Measurements from ENCODE around the gene DNER.
"Not testable (repeated sequence)": the region's sequence is repeated elsewhere in the genome, so short reads cannot be mapped to it uniquely, and the experiment has no call there.

The DNER gene

DNA sequence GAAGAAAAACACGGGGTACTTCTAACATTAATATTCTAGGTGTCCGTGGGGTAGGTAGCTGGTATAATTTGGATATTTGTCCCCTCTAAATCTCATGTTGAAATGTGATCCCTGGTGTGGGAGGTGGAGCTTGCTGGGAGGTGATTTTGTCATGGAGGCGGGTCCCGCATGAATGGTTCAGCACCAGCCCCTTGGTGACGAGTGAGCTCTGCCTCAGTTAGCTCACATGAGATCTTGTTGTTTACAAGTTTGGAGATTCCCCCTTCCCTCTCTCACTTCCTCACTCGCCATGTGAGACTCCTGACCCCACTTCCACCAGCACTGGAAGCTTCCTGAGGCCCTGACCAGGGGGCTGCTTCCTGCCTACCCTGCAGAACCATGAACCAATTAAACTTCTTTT, 35.4 kb upstream of the DNER start:
- Histone ChIP-seq H3K4ac (ENCODE audit: low read depth, low read length) (no peak overlapping the region), H3K18ac (ENCODE audit: low read length) (no peak overlapping the region), H2BK12ac (ENCODE audit: low read length) (no peak overlapping the region), H3K27me3 (ENCODE audit: insufficient read depth, low read length) (no peaks in the 10 kb centered on the region), H3K79me2 (ENCODE audit: control insufficient read depth, insufficient read depth, low read length, poor library complexity) (no peaks in the 10 kb centered on the region), H3K14ac (ENCODE audit: low read length) (no peak overlapping the region), H2AFZ (ENCODE audit: insufficient read depth, low read length, poor library complexity) (no peak overlapping the region), H3K4me2 (ENCODE audit: low read length) (no peak overlapping the region), H3K9ac (ENCODE audit: low read length) (no peak overlapping the region), H3K4me1 (ENCODE audit: control insufficient read depth in 1 of 2, insufficient read depth in 2 of 2, low read length in 2 of 2) (no peaks in the 10 kb centered on the region), H2AK5ac (ENCODE audit: low read length) (no peak overlapping the region), H4K8ac (ENCODE audit: low read depth, low read length) (no peak overlapping the region), H4K91ac (ENCODE audit: low read depth, low read length) (no peak overlapping the region), H3K27ac (ENCODE audit: low read depth, low read length) (no peak overlapping the region), H3K4me3 (ENCODE audit: low read depth, low read length) (no peak overlapping the region), H2BK120ac (ENCODE audit: insufficient read depth, low read length, poor library complexity) (peak overlapping the region; percentile 13), H3K23ac (ENCODE audit: low read length) (no peak overlapping the region), H3K36me3 (ENCODE audit: control insufficient read depth in 1 of 2, insufficient read depth in 2 of 2, low read length in 2 of 2) (no peaks in the 10 kb centered on the region), H3K79me1 (ENCODE audit: low read length) (no peaks in the 10 kb centered on the region), H4K12ac (ENCODE audit: low read depth, low read length) (peak overlapping the region; percentile 30), H3K9me3 (ENCODE audit: insufficient read depth, low read depth, low read length) (no peaks in the 10 kb centered on the region), H2BK5ac (ENCODE audit: low read depth, low read length, poor library complexity) (no peak overlapping the region)
- DNase-seq: no peak
- WGBS (ENCODE audit: extremely low coverage, insufficient coverage, insufficient read length): no CpG with 5 or more reads among the region's 6 CpGs

DNA sequence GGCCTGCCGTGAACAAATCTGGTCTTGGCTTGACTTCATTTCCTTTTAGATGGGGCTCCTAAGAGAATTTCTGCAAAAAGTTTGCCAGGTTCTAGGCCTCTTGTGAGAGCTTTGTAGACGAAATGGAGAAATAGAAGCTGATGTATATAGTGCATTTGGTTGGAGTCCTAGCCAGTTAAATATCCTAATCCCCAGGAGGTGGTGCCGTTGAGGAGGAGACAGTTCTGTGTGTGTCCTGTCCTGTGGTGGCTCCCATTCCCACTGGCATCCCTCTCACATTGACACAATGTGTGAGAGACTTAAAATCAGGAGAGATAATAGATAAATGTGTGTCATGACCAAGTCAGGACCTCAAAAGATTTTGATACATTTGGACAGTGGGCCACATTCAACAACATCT, 34.6 kb upstream of the DNER start:
- Histone ChIP-seq H2BK5ac (ENCODE audit: low read depth, low read length, poor library complexity) (no peak overlapping the region), H3K18ac (ENCODE audit: low read length) (no peak overlapping the region), H3K36me3 (ENCODE audit: control insufficient read depth in 1 of 2, insufficient read depth in 2 of 2, low read length in 2 of 2) (no peaks in the 10 kb centered on the region), H3K4me2 (ENCODE audit: low read length) (no peak overlapping the region), H2BK12ac (ENCODE audit: low read length) (no peak overlapping the region), H3K9me3 (ENCODE audit: insufficient read depth, low read depth, low read length) (no peaks in the 10 kb centered on the region), H3K27me3 (ENCODE audit: insufficient read depth, low read length) (no peaks in the 10 kb centered on the region), H3K4me3 (ENCODE audit: low read depth, low read length) (no peak overlapping the region), H4K12ac (ENCODE audit: low read depth, low read length) (no peak overlapping the region), H4K8ac (ENCODE audit: low read depth, low read length) (no peak overlapping the region), H3K27ac (ENCODE audit: low read depth, low read length) (no peak overlapping the region), H2AFZ (ENCODE audit: insufficient read depth, low read length, poor library complexity) (no peak overlapping the region), H3K23ac (ENCODE audit: low read length) (no peak overlapping the region), H2BK120ac (ENCODE audit: insufficient read depth, low read length, poor library complexity) (no peak overlapping the region), H3K79me1 (ENCODE audit: low read length) (no peaks in the 10 kb centered on the region), H3K9ac (ENCODE audit: low read length) (no peak overlapping the region), H3K79me2 (ENCODE audit: control insufficient read depth, insufficient read depth, low read length, poor library complexity) (no peaks in the 10 kb centered on the region), H2AK5ac (ENCODE audit: low read length) (no peak overlapping the region), H4K91ac (ENCODE audit: low read depth, low read length) (no peak overlapping the region), H3K14ac (ENCODE audit: low read length) (no peak overlapping the region), H3K4me1 (ENCODE audit: control insufficient read depth in 1 of 2, insufficient read depth in 2 of 2, low read length in 2 of 2) (no peaks in the 10 kb centered on the region), H3K4ac (ENCODE audit: low read depth, low read length) (no peak overlapping the region)
- DNase-seq: no peak
- WGBS (ENCODE audit: extremely low coverage, insufficient coverage, insufficient read length): no CpG with 5 or more reads among the region's 3 CpGs

GRCh38 chr2:229742691-229743090, 28.3 kb upstream of the DNER start:
- not testable (repeated sequence) for H3K23ac ChIP-seq (ENCODE audit: low read length); H4K8ac ChIP-seq (ENCODE audit: low read depth, low read length); H3K36me3 ChIP-seq (ENCODE audit: control insufficient read depth in 1 of 2, insufficient read depth in 2 of 2, low read length in 2 of 2); H3K4me1 ChIP-seq (ENCODE audit: control insufficient read depth in 1 of 2, insufficient read depth in 2 of 2, low read length in 2 of 2); H3K27me3 ChIP-seq (ENCODE audit: insufficient read depth, low read length); H3K79me2 ChIP-seq (ENCODE audit: control insufficient read depth, insufficient read depth, low read length, poor library complexity); H4K12ac ChIP-seq (ENCODE audit: low read depth, low read length); H3K4ac ChIP-seq (ENCODE audit: low read depth, low read length); H3K4me2 ChIP-seq (ENCODE audit: low read length); H4K91ac ChIP-seq (ENCODE audit: low read depth, low read length); H3K18ac ChIP-seq (ENCODE audit: low read length); H2BK5ac ChIP-seq (ENCODE audit: low read depth, low read length, poor library complexity); H2AK5ac ChIP-seq (ENCODE audit: low read length); H3K9me3 ChIP-seq (ENCODE audit: insufficient read depth, low read depth, low read length); H3K79me1 ChIP-seq (ENCODE audit: low read length); H3K4me3 ChIP-seq (ENCODE audit: low read depth, low read length); H2BK120ac ChIP-seq (ENCODE audit: insufficient read depth, low read length, poor library complexity); H2BK12ac ChIP-seq (ENCODE audit: low read length); H2AFZ ChIP-seq (ENCODE audit: insufficient read depth, low read length, poor library complexity); DNase-seq; H3K14ac ChIP-seq (ENCODE audit: low read length); H3K9ac ChIP-seq (ENCODE audit: low read length); H3K27ac ChIP-seq (ENCODE audit: low read depth, low read length)
- no CpG with 5 or more reads among the region's 35 CpGs for WGBS (ENCODE audit: extremely low coverage, insufficient coverage, insufficient read length)

GRCh38 chr2:229740279-229740678, 25.9 kb upstream of the DNER start:
- no peak overlapping the region for H3K4me2 ChIP-seq (ENCODE audit: low read length)
- no CpG with 5 or more reads among the region's 4 CpGs for WGBS (ENCODE audit: extremely low coverage, insufficient coverage, insufficient read length)
- no peak overlapping the region for H2BK5ac ChIP-seq (ENCODE audit: low read depth, low read length, poor library complexity)
- H4K91ac ChIP-seq (ENCODE audit: low read depth, low read length): no peak overlapping the region
- no peak overlapping the region for H2BK12ac ChIP-seq (ENCODE audit: low read length)
- H3K27me3 ChIP-seq (ENCODE audit: insufficient read depth, low read length): no peaks in the 10 kb centered on the region
- H3K9me3 ChIP-seq (ENCODE audit: insufficient read depth, low read depth, low read length): peaks cover 8% of the 10 kb centered on the region
- no peak overlapping the region for H3K18ac ChIP-seq (ENCODE audit: low read length)
- no peaks in the 10 kb centered on the region for H3K4me1 ChIP-seq (ENCODE audit: control insufficient read depth in 1 of 2, insufficient read depth in 2 of 2, low read length in 2 of 2)
- H3K79me2 ChIP-seq (ENCODE audit: control insufficient read depth, insufficient read depth, low read length, poor library complexity): no peaks in the 10 kb centered on the region
- no peak for DNase-seq
- H4K12ac ChIP-seq (ENCODE audit: low read depth, low read length): no peak overlapping the region
- no peak overlapping the region for H3K27ac ChIP-seq (ENCODE audit: low read depth, low read length)
- peaks cover 0 to 1% of the 10 kb centered on the region in 2 experiments for H3K36me3 ChIP-seq (ENCODE audit: control insufficient read depth in 1 of 2, insufficient read depth in 2 of 2, low read length in 2 of 2)
- no peak overlapping the region for H3K23ac ChIP-seq (ENCODE audit: low read length)
- no peak overlapping the region for H2BK120ac ChIP-seq (ENCODE audit: insufficient read depth, low read length, poor library complexity)
- H3K4me3 ChIP-seq (ENCODE audit: low read depth, low read length): no peak overlapping the region
- no peak overlapping the region for H4K8ac ChIP-seq (ENCODE audit: low read depth, low read length)
- no peak overlapping the region for H3K4ac ChIP-seq (ENCODE audit: low read depth, low read length)
- H2AFZ ChIP-seq (ENCODE audit: insufficient read depth, low read length, poor library complexity): no peak overlapping the region
- H3K14ac ChIP-seq (ENCODE audit: low read length): no peak overlapping the region
- H2AK5ac ChIP-seq (ENCODE audit: low read length): no peak overlapping the region
- H3K9ac ChIP-seq (ENCODE audit: low read length): no peak overlapping the region
- no peaks in the 10 kb centered on the region for H3K79me1 ChIP-seq (ENCODE audit: low read length)

Measured in trophoblast cell (in vitro differentiated cells and primary cell).